HG03378 (cell line): Measurements from ENCODE around the gene BOLA2B.
A peak's percentile ranks its signal among the peaks of the same experiment; 100 is the strongest.
"Not testable (repeated sequence)": the region's sequence is repeated elsewhere in the genome, so short reads cannot be mapped to it uniquely, and the experiment has no call there.

Experiments
- ATAC-seq: cut with Tn5 transposase; IDR thresholded peaks from one replicate; pipeline ENCODE4 v1.9.1; 2021; ENCODE audit warnings: mild to moderate bottlenecking, moderate library complexity; ENCODE audit not compliant: unreplicated experiment

Gene BOLA2B

DNA sequence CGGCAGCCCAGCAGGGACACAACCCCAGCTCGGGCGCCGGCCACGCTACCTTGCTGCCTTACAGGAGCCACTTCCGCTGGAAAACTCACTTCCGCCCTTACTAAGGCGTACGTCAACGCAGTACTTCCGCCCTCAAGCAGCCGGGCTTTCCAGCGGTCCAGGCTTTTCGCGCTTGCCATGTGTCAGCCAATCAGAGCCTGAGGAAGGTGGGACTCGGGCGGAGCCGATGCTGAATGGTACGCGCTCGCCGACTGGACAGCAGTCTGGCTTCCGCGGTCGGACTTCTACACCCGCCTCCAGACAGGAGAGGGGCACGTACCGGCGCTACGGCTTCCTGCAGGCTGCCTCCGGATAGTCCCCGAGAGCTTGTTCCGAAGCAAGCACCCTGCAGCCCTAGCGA, at the start of gene BOLA2B, which contains the start of gene SLX1A:
TSS of gene BOLA2B (minus strand) at position 52 of the 400 bp plus-strand sequence. CDS start 71 bp downstream, outside the sequence.
TSS of gene SLX1A (plus strand) at position 261 of the 400 bp plus-strand sequence. CDS start 210 bp downstream, outside the sequence.
- ATAC-seq: peak; percentile 83

DNA sequence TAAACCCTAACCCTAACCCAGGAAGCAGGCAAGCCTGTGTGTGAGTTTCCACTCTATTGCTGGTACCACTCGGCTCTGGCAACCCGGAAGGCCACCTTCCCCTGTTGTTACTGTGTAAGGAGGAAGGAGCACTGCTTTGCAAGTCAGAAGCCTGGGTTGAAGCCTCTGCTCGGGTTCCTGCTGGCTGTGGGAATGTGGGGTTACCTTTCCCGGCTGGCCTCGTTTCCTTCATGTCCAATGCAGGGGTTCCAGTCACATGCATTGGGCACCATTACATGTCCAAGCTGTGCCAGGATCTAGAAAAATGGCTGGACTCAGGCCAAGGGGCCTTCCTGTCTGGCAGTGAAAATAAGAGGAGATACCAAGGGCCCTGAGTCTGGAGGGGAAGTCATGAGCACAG, 23.6 kb upstream of the BOLA2B start:
- ATAC-seq: not testable (repeated sequence)

DNA sequence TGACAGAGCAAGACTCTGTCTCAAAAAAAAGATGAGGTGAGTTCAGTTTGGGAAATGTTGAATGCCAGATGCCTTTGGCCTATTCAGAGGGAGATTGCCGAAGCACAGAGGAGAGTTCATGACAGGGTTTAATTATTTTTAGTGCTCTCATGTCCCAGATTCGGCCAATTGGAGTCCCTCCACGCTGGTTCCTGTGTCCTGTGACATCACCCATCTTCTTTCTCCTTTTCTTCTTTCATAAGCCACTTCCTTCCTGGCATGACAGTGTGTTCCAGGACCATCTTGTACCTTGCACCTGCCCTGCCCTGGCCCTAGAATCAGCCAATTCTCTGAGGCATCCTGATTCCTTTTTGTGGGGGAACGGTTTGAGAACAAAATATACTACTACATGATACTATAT, 17.9 kb upstream of the BOLA2B start:
- ATAC-seq: not testable (repeated sequence)

DNA sequence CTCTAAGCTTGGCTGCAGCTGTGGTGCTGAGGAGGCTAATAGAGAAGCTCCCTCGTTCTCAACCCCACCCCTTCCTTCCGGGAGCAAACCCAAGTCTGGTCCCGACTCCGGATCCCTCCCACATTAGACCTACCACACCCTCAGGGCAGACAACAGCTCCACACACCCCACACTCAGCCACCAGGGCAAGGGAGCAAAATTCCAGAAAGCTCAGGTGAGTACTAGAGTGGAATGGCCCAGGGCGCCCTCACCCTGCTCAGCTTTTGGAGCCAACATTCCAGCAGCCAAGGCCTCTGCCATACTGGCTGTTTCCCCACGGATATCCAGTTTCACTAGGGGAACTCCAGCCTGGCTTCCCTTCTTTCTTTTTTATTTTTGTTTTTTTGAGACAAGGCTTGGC, 15.6 kb upstream of the BOLA2B start:
- ATAC-seq: not testable (repeated sequence)

DNA sequence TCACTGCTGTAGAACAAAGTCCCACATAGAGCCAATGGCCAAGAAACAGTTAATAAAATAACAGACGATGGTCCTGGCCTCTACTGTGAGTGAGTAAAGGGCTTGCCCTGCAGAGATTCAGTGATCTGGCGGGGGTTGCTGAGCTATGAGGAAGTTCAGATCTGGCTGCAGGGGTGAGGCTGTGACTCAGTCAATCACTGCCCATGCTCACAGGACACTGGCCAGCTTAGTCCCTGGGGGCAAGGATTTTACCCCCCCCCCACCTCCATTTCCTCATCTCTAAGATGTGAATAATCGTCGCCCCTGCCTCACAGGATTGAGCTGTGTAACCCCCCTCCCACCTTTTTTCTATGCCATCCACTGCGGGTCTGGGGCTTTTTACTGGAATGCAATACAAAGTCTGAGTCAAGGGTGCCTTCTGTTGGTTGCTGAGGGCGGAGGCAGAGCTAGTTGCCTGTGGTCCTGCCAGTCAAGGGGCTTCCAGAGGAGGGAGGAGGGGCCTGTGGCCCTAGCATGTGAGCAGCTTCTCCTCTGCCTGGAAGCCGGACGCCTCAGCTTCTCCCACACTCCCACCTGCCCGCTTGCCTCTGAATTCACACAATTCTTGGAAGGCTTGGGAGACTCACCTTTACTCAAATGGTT, 13.7 kb upstream of the BOLA2B start:
- not testable (repeated sequence) for ATAC-seq

DNA sequence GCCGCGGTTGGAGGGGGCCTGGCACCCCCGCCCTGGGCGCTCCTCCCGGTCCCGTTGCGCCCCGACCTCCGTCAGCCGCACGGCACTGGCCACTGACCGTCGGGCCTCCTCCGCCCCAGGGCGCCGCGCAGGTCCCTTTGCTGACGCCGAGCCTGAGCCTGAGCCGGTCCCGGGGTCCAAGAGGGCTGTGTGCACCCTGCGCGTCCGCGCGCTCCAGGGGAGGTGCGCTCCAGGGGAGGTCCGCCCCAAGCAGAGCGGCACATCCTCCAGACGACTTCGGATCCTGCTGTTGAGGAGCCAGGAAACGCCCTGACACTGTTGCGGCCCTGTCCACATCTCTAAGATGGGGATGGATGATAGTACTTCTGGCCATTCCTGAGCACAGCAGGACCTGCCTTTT, 12.8 kb upstream of the BOLA2B start:
- not testable (repeated sequence) for ATAC-seq

DNA sequence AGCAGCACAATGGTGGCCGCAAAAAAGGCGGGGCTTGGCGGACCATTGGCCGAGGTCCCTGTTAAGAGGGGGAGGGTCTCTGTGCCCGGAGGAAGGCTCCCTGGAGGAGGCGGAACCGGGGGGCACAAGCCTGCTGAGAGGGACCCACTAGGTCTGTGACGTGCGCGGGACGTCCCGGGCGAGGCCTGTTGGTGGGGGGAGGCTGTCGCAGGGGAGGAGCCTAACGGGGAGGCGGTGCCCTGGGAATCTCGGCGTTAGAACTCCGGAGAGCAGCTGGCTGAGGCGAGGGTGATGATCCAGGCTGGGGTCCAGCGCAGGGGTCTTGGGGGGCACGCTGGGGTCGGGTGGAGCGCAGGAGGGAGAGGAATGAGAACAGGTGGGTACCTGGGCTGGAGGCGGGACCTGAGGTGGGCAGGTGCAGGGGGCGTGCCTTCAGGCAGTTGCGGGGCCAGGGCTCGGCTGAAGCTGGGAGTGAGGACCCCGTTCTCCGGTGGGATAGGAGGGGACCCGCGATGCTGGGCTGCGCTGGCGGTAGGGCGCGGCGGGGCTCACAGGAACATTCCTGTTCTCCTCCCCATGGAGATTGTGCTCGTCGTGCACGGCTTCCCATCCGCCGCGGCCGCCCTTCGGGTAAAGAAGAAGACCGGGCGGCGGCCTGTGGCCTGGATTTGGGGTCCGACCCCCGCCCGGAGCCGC, 12.2 kb upstream of the BOLA2B start:
- ATAC-seq: not testable (repeated sequence)

DNA sequence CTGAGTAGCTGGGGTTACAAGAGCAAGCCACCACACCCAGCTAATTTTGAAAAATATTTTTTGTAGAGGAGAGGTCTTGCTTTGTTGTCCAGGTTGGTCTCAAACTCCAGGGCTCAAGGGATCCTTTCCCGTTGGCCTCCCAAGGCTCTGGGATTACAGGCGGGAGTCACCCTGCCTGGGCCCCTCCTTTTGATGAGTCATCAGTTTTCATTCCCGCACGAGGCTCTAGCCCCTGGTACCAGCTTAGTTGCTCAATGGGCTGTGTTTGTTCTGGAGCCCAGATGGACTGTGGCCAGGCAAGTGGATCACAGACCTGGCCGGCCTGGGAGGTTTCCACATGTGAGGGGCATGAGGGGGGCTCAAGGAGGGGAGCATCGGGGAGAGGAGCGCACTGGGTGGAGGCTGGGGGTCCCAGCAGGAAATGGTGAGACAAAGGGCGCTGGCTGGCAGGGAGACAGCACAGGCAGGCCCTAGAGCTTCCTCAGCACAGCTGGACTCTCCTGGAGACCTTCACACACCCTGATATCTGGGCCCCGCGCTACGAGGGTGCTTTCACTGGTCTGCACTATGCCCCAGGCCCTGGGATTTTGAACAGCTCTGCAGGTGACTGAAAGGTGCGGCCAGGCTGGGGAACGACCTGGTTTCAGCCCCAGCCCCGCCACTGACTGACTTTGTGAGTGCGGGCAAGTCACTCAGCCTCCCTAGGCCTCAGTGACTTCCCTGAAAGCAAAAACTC, 6.3 kb upstream of the BOLA2B start:
- ATAC-seq: not testable (repeated sequence)

DNA sequence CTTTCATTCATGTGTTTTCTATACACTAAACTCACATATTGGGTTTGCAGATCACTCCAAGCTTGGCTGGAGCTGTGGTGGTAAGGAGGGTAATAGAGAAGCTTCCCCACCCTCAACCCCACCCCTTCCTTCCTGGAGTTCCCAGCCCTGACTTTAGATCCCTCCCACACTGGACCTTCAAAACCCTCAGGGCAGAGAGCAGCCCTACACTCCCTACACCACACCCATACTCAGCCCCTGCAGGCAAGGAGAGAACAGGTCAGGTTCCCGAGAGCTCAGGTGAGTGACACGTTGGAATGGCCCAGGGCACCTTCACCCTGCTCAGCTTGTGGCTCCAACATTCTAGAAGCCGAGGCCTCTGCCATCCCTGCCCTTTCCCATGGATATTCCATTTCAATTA, 5.6 kb upstream of the BOLA2B start, which contains the start of gene SULT1A3:
TSS of gene SULT1A3 (plus strand) at position 207 of the 400 bp plus-strand sequence. CDS start 1,474 bp downstream, outside the sequence.
- ATAC-seq: not testable (repeated sequence)

DNA sequence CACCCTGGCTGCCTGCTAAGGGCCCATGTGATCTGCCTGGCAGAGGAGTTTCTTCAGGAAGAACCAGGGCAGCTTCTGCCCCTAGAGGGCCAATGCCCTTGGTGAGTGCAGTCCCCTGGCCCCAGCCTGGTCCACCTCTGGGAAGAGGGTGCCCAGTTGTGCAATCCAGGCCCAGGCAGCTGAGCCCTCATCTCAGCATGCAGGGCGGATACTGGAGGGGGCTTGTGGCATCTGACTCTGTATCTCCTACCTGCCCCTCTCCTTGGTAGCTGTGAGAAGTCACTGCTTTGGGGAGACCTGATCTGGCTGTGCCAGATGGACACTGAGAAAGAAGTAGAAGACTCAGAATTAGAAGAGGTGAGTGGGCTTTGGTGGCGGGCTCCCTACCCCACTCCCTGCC, 3.5 kb upstream of the BOLA2B start:
- ATAC-seq: not testable (repeated sequence)

DNA sequence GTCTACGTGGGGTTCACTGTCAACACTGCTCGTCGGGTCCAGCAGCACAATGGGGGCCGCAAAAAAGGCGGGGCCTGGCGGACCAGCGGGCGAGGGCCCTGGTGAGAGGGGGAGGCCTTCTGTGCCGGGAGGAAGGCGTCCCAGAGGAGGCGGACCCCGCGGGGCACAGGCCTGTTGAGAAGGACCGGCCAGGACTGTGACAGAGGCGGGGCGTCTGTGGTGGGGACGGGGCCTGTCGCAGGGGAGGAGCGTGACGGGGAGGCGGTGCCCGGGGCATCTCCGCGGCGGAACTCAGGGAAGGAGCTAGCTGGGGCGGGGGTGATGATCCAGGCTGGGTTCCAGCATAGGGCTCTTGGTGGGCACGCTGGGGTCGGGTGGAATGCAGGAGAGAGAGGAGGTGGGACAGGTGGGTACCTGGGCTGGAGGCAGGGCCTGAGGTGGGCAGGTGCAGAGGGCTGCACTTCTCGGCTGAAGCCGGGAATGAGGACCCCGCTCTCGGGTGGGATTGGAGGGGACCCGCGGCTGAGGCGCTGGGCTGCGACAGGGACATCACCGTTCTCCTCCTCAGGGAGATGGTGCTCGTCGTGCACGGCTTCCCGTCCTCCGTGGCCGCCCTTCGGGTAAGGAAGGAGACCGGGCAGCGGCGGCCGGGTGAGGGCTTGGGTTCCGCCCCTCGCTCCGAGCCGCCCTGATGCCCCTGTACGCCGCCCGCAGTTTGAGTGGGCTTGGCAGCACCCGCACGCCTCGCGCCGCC, 883 bp upstream of the BOLA2B start:
- ATAC-seq: peak; percentile 34

DNA sequence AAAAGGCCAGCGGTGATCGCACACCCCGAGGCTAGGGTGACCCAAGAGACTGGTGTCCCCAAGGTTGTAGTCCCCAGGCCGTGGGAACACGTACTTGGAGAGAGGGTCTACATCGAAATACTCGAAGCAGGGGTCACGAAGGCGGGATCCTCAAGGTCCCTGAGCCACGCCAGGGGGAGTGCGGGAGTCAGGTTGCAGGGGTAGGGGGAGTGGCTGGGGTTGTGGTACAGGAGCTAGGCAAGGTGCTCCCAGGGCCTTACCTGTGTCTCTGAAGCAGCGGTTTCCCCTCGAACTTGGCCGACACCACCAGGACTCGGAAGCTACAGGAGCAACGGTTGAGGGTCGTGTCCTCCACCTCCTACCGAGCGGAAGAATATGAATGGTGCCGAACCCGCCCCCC, 368 bp downstream of the BOLA2B start:
- peak; percentile 2 for ATAC-seq

DNA sequence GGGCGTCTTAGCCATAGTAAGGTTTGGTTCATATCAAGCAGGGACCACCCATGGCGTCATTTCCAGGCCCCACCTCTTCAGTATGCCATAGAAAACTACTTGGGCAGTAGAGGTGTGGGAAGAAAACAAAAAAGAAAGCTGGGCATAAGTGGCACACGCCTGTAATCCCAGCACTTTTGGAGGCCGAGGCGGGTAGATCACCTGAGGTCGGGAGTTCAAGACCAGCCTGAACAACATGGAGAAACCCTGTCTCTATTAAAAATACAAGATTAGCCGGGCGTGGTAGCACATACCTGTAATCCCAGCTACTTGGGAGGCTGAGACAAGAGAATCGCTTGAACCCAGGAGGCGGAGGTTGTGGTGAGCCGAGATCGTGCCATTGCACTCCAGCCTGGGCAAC, 2.3 kb downstream of the BOLA2B start:
- ATAC-seq: not testable (repeated sequence)

DNA sequence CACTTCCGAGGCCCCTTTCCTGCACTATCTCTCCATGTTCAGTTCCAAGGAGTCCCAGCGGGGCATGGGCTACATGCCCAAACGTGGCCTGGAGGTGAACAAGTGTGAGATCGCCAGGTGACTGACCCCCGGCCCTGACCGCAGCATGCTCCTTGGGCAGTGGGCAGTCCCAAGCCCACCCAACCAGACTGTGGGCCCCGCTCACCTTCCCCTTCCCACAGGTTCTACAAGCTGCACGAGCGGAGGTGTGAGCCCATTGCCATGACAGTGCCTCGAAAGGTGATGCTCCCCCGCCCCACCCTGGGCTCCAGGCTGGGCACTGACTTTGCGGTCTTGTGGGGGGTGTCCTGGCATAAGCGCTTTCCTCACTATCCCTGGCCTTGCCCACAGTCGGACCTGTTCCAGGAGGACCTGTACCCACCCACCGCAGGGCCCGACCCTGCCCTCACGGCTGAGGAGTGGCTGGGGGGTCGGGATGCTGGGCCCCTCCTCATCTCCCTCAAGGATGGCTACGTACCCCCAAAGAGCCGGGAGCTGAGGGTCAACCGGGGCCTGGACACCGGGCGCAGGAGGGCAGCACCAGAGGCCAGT, 5.4 kb downstream of the BOLA2B start:
- no peak for ATAC-seq

DNA sequence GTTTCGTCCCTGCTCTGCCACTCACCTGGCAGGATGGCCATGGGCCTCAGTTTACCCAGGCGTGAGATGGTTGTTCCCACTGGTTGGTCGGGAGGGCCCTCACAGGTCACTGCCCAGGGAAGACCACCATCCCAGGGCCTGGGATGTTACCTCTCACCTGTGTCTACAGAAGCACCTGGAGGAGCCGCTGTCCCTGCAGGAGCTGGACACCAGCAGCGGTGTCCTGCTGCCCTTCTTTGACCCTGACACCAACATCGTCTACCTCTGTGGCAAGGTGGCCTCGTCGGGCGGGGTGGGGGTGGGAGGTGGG, 6.0 kb downstream of the BOLA2B start:
- no peak for ATAC-seq

DNA sequence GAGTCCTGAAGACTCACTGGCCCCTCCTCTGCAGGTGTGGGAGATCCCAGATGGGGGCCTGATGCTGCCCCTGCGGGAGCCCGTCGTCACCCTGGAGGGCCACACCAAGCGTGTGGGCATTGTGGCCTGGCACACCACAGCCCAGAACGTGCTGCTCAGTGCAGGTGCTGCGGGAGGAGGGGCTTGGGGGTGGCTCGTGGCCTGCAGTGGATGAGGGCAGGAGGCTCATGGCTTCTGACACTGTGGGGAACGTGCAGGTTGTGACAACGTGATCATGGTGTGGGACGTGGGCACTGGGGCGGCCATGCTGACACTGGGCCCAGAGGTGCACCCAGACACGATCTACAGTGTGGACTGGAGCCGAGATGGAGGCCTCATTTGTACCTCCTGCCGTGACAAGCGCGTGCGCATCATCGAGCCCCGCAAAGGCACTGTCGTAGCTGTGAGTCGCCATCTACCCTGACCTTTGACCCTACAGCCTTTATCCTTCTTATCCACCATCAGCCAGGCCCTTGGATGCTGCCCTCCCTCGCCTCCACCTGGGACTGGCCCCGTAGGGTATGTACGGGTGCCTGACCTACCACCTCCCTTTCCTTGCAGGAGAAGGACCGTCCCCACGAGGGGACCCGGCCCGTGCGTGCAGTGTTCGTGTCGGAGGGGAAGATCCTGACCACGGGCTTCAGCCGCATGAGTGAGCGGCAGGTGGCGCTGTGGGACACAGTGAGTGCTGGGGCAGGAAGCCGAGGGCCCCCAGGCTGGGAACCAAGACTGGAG, 6.5 kb downstream of the BOLA2B start:
- ATAC-seq: no peak

DNA sequence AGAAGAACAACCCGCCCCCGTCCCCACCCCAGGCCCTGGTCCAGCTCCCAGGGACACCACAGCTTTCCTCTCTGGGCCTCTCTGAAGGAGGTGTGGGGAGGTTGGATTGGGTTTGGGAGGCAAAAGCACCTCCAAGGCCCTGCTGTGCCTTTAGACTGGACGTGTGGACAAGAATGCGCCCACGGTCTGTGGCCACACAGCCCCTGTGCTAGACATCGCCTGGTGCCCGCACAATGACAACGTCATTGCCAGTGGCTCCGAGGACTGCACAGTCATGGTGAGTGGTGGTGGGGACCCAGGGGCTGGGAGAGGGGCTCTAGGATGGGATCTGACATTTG, 7.1 kb downstream of the BOLA2B start:
- no peak for ATAC-seq

DNA sequence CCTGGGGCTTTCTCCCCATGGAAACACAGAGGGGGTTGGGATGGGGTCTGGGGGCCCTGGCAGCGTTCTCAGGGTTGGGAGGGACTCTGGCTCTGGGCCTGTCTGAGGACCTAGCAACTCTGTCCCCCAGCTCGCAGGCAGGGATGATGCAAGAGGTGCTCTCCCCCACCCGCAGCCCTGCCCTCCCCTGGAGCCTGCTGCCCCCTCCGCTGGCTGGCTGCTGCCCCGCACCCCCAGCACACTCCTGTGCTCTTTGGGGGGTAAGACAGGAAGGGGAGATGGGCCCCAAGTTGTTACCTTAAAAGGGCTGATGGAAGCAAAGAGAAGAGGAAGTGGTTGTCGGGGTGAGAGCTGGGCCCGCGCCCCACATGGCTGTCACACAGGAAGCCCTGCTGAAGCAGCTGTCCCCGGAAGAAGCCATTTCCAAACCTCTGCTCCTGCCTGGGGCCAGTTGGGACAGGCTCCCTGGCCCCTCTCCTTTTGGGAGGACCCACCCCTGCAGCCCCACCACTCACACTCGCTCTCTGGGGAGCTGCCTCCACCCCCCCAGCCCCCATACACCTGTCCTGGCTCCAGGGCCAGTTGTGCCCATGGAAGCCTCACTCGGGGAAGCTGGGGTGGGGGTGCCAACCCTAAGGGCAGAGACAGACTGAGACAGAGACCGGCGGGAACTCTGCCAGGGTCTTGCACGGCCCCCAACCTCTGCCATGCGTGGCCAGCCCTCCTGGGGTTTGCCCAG, 7.6 kb downstream of the BOLA2B start:
- ATAC-seq: peak; percentile 41
